GM12875 (cell line): Measurements from ENCODE around the gene CADPS.
"Not testable (repeated sequence)": the region's sequence is repeated elsewhere in the genome, so short reads cannot be mapped to it uniquely, and the experiment has no call there.

Experiments used
- H3K4me3 ChIP-seq: one replicate; pipeline ENCODE4 v1.5.1; 2011; ENCODE audit warnings: low read depth, low read length, control low read depth
- TF ChIP-seq, protein P1 (sequence below): IDR thresholded peaks from 2 replicates; pipeline ENCODE4 v1.5.1; 2011; ENCODE audit warnings: low read depth, mild to moderate bottlenecking, control low read depth, inconsistent platforms, low read length, moderate library complexity, borderline replicate concordance; ENCODE audit not compliant: insufficient read depth

The CADPS gene

DNA sequence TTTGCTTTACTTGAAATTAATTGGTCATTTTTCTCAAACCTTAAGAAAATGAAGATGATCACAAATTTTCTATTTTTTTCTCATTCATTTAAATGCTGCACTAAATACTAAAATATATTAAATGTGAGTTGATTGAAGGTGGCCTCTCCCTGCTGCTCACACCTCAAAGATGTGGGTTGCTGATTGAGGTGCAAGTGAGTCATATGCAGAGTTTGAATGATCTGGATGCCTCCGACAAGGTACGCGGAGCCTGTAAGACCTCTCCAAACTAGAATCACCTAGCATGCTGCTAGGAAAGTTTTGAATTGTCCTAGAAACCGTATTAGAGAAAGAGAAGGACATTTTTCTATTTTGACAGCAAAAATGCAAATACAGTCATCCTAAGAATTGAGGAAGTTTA lies 290.6 kb downstream of the CADPS start:
- H3K4me3 ChIP-seq, result no peak overlapping the region
- TF ChIP-seq, protein P1, sequence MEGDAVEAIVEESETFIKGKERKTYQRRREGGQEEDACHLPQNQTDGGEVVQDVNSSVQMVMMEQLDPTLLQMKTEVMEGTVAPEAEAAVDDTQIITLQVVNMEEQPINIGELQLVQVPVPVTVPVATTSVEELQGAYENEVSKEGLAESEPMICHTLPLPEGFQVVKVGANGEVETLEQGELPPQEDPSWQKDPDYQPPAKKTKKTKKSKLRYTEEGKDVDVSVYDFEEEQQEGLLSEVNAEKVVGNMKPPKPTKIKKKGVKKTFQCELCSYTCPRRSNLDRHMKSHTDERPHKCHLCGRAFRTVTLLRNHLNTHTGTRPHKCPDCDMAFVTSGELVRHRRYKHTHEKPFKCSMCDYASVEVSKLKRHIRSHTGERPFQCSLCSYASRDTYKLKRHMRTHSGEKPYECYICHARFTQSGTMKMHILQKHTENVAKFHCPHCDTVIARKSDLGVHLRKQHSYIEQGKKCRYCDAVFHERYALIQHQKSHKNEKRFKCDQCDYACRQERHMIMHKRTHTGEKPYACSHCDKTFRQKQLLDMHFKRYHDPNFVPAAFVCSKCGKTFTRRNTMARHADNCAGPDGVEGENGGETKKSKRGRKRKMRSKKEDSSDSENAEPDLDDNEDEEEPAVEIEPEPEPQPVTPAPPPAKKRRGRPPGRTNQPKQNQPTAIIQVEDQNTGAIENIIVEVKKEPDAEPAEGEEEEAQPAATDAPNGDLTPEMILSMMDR, result no peak

DNA sequence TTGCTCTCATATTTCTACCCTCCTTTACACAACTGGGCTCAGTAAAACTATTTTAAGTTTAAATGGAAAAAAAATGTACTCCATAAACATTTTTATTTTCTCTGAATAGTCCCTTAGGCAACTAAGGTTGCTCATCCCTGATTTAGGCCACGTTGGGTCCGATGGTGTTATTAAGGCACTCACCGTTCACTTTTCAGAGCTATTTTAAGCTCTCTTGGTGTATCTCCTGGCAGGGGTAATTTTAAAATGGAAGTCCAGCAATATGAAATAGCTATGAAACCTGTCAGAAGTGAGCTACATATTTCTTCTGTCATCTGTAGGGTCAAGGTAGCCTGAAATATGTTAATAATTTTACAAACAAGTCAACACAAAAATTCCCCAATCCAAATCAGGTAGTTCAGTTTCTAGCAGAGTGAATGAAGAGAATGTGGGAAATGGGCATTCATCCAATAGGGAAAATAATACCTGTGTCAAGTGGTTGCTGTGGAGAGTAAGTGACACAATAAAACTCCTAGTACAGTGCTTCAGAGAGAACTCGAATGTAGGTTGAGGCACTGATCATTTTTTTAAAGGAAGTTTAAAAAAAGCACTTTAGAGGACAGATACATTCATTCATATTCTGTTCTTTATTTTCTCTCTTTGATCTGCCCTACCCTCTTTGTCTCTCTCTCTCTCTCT lies 292.6 kb downstream of the CADPS start:
- no peak overlapping the region for H3K4me3 ChIP-seq
- TF ChIP-seq, protein P1, result no peak

DNA sequence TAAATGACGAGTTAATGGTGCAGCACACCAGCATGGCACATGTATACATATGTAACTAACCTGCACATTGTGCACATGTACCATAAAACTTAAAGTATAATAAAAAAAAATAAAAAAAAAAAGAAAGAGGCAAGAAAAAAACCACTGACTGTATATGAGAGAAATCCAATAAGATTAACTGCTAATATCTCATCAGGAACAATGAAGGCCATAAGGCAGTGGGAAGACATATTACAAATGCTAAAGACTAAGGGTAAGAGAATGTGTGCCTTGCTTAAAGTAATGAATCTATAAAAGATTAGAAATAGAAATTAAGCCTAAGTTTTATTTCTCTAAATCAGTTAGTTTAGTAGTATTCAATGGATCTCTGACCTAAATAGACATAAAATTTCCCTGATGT lies 294.7 kb downstream of the CADPS start:
- H3K4me3 ChIP-seq, result not testable (repeated sequence)

DNA sequence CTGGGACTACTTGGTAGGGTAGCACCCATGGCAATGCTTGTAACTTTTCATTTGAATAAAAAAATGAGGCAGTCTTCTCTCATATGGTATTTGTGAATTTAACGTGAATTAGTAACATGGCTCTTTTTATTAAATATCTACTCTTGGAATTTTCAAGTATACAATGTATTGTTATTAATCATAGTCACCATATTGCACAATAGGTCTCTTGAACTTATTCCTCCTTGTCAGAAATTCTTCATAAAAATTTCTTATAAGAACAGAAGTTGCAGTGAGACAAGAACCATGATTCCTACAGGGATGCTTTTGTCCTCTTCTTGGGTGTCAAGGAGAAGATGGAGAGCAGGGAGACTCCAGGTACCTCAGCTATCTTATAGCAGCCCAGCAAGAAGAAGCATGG lies 298.1 kb downstream of the CADPS start:
- TF ChIP-seq, protein P1, result no peak
- no peak overlapping the region for H3K4me3 ChIP-seq

DNA sequence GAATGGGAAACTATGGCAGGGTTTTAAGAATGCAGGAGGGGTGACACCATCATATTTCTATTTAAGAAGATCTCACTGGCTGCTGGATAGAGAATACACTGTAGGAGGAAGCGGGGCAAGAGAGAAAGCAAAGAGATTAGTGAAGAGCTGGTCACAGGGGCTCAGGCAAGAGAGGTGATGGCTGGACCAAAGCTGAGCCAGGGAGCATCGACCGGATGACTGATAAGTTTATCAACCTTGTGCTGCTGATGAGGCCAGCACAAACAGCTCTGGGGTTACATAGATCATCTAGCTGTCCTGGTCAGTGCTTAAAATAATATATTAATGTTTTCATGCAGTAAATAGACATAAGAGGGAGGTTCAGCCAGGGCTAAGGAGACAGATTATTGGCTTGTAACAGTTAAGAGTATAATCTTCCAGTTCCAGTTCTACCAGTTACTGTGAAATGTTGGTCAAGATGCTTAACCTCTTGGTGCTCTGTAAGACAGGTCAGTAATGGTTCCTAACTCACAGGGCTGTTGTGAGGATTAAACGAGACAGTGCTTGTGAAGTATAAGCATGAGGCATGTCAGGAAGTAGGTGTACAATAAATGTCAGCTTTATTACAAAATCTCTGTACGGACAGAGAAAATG lies 300.8 kb downstream of the CADPS start:
- TF ChIP-seq, protein P1, result no peak
- no peak overlapping the region for H3K4me3 ChIP-seq

DNA sequence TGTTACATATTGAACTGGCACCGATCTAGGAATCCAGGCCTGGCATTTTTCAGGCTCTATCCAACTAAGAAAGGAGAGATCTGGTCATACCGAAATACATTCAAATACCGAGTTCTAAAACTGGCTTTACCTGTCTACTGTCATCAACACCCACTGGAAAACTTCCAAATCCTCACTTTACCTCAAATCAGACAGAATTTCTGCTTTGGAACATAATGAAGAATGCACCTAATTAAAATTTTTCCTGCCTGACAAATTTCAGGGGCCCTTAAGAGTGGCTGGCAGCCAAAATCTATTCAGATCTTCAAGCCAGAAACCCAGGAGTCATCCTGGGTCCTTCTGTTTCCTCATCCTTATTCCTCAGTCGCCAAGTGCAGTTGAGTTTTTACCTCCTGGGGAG lies 303.3 kb downstream of the CADPS start:
- no peak overlapping the region for H3K4me3 ChIP-seq
- TF ChIP-seq, protein P1, result no peak

DNA sequence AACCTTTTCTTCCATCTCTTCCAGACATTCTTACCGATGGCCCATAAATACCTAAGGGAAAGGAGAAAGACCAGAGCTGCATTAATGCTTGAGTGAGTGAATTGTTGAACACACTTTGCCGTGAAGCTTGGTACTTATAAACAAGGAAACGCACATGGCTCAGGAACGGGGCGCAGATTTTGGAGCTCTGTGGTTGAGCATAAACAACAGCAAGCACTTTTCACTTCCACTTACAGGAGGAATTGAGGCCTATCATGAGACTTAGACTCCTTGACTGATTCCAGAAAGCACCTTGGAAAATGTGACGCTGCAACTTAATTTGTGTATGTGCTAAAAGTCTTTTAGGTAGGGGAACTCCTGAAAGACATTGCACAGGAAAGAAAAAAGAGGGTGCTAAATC lies 304.3 kb downstream of the CADPS start:
- H3K4me3 ChIP-seq, result no peak overlapping the region
- TF ChIP-seq, protein P1, result no peak
